HepG2 (cell line): ENCODE measurements around the gene DTNB. TPM values are rescaled to one million over a fixed set of nuclear protein-coding genes. Genes with fewer than 3 reads are reported as not detected.

Source experiments
- BHLHE40 ChIP-seq: IDR thresholded peaks from 2 replicates; pipeline ENCODE4 v1.6.1; 2011; ENCODE audit warnings: low read length, improper control_type of control experiment
- CBX1 ChIP-seq: IDR thresholded peaks from one replicate; pipeline ENCODE4 v1.6.1; 2016; ENCODE audit warnings: antibody characterized with exemption, low read depth
- E2F1 ChIP-seq: sonication (generic); formaldehyde crosslinking; IDR thresholded peaks from 2 replicates; pipeline ENCODE4 v1.5.0; 2020; ENCODE audit warnings: missing genetic modification reagents
- EEA1 ChIP-seq: sonication (generic); formaldehyde crosslinking; IDR thresholded peaks from 2 replicates; pipeline ENCODE4 v1.5.1; 2020; ENCODE audit warnings: mild to moderate bottlenecking, missing genetic modification reagents, borderline replicate concordance
- ELF3 ChIP-seq: IDR thresholded peaks from 2 replicates; pipeline ENCODE4 v1.6.1; 2016; ENCODE audit warnings: missing genetic modification reagents, missing compliant biosample characterization
- GTF2F1 ChIP-seq: fragments of 150-350 bp; IDR thresholded peaks from 2 replicates; pipeline ENCODE4 v1.6.1; 2014; ENCODE audit warnings: low read length
- HES4 ChIP-seq: sonication (generic); formaldehyde crosslinking; IDR thresholded peaks from 2 replicates; pipeline ENCODE4 v1.9.0; 2021; ENCODE audit warnings: mild to moderate bottlenecking, missing genetic modification reagents, borderline replicate concordance
- HNRNPLL ChIP-seq: fragments of 200-400 bp; formaldehyde crosslinking; IDR thresholded peaks from 2 replicates; pipeline ENCODE4 v1.6.1; 2017; ENCODE audit warnings: mild to moderate bottlenecking, low read depth, low read length; ENCODE audit not compliant: poor library complexity, severe bottlenecking
- KDM2A ChIP-seq: sonication (generic); formaldehyde crosslinking; IDR thresholded peaks from 2 replicates; pipeline ENCODE4 v1.4.0; 2020; ENCODE audit warnings: low read depth, missing genetic modification reagents, borderline replicate concordance
- MTF1 ChIP-seq: sonication (generic); formaldehyde crosslinking; IDR thresholded peaks from 2 replicates; pipeline ENCODE4 v1.5.0; 2020; ENCODE audit warnings: missing genetic modification reagents
- NCOA1 ChIP-seq: sonication (generic); formaldehyde crosslinking; IDR thresholded peaks from 2 replicates; pipeline ENCODE4 v1.9.0; 2021; ENCODE audit warnings: missing genetic modification reagents
- ONECUT2 ChIP-seq: sonication (generic); formaldehyde crosslinking; IDR thresholded peaks from 2 replicates; pipeline ENCODE4 v1.4.0; 2020; ENCODE audit warnings: missing genetic modification reagents
- SP1 ChIP-seq, 2 experiments: fragments of 450-650 bp in 1 of 2; sonication (generic) in 1 of 2; formaldehyde crosslinking in 1 of 2; IDR thresholded peaks; 2 replicates each; pipeline versions ENCODE4 v1.4.0 to v1.6.1; 2016 to 2020; ENCODE audit warnings: missing genetic modification reagents in 1 of 2
- SRF ChIP-seq: IDR thresholded peaks from 2 replicates; pipeline ENCODE4 v1.6.1; 2011; ENCODE audit warnings: mild to moderate bottlenecking, low read depth, low read length, moderate library complexity
- YEATS2 ChIP-seq: sonication (generic); formaldehyde crosslinking; IDR thresholded peaks from 2 replicates; pipeline ENCODE4 v1.4.0; 2020; ENCODE audit warnings: missing genetic modification reagents, borderline replicate concordance
- ZBTB49 ChIP-seq: sonication (generic); formaldehyde crosslinking; IDR thresholded peaks from 2 replicates; pipeline ENCODE4 v1.4.0; 2020; ENCODE audit warnings: missing genetic modification reagents, borderline replicate concordance
- ZBTB8A ChIP-seq: sonication (generic); formaldehyde crosslinking; IDR thresholded peaks from 2 replicates; pipeline ENCODE4 v1.4.0; 2020; ENCODE audit warnings: mild to moderate bottlenecking, low read depth, missing genetic modification reagents, borderline replicate concordance
- ZNF160 ChIP-seq: sonication (generic); formaldehyde crosslinking; IDR thresholded peaks from 2 replicates; pipeline ENCODE4 v1.8.0; 2022; ENCODE audit warnings: mild to moderate bottlenecking, inconsistent platforms, missing genetic modification reagents
- ZNF251 ChIP-seq: sonication (generic); formaldehyde crosslinking; IDR thresholded peaks from 2 replicates; pipeline ENCODE4 v1.9.0; 2021; ENCODE audit warnings: mild to moderate bottlenecking, missing genetic modification reagents
- ZNF451 ChIP-seq: sonication (generic); formaldehyde crosslinking; IDR thresholded peaks from 2 replicates; pipeline ENCODE4 v1.5.0; 2020; ENCODE audit warnings: mild to moderate bottlenecking, missing genetic modification reagents
- ZNF761 ChIP-seq: sonication (generic); formaldehyde crosslinking; conservative IDR thresholded peaks from 2 replicates; pipeline ENCODE4 v1.4.0; 2020; ENCODE audit warnings: mild to moderate bottlenecking, missing genetic modification reagents
- ZSCAN31 ChIP-seq: sonication (generic); formaldehyde crosslinking; IDR thresholded peaks from 2 replicates; pipeline ENCODE4 v1.5.0; 2020; ENCODE audit warnings: low read depth, mild to moderate bottlenecking, missing genetic modification reagents
- polyA plus RNA-seq, 8 experiments: library from polyadenylated mRNA; depleted of rRNA in 3 of 8; stranded (reverse) in 7 of 8; unstranded in 1 of 8; fragments of >200 nt; fragmentation: Illumina TruSeq in 4 of 8; extraction: Trizol in 4 of 8; gene quantifications; 2 replicates each; pipeline versions ENCODE4 v1.2.1 to v1.2.3, GENCODE V29; 2011 to 2016; ENCODE audit warnings: low read depth in 4 of 8, missing spikeins in 1 of 8, mixed read lengths in 1 of 8; ENCODE audit not compliant: insufficient read depth in 1 of 8
- total RNA-seq, 5 experiments: library from RNA; depleted of rRNA; stranded (reverse); fragments of >200 nt; fragmentation: Illumina TruSeq; extraction: Trizol; gene quantifications; 2 replicates each; pipeline ENCODE4 v1.2.3, GENCODE V29; 2016; ENCODE audit warnings: low read depth in 1 of 5
- TF ChIP-seq, protein P1 (sequence below): sonication (generic); formaldehyde crosslinking; IDR thresholded peaks from 2 replicates; pipeline ENCODE4 v1.4.0; 2020; ENCODE audit warnings: missing genetic modification reagents

The DTNB gene
- total and polyA plus RNA-seq, 2 of the 13 experiments (the other 11 are each of a cell fraction or from before 2014, with no cell fraction given) = 14.4 to 23.9 TPM

DNA sequence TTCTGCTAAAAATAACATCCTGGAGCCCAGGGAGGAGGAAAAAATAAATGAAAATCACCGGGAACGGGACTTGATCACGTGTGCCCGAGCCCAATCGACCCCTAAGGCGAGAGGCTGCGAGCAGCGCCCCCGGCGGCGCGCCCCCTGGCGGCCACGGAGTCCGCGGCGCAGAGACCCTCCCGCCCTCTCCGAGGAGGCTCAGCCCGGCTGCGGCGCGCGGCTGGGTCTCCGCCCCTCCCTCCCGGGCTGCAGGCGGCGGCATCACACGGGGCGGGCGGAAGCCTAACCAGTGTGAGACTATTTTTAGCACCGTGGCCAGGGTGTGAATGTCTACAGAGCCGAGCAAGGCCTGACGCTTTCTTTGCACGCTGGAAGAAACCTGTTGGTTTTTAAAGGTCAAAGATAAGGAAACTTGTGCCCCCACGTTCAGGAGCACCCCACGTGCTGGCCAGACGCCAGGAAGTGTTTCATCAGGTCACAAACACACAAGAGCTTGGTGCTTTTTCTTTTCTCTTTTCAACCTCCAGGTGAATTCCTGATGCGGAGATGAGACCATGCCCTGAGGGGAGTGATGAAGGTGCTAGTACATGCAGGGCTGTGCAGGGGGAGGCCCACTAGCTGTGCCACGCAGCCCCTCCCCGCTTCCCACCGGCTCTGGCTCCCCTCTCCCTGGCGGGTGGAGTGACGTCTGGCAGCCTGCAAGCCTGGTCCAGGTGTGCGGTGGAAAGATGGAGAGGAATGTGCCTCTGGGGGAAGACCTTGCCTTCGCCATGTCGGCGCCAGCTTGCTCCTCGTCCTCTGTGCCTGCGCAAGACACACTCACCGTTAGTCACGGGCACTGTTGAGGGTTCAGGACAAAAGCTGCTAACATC lies 296.4 kb downstream of the DTNB start (continued):
- no peak for TF ChIP-seq ZBTB49 (CRISPR knock-in tag)
- no peak for TF ChIP-seq NCOA1 (CRISPR knock-in tag)
- no peak for TF ChIP-seq GTF2F1
- peak; percentile 92 for TF ChIP-seq KDM2A
- 0 out of 2 replicates have a peak, but pooled peaks have one; percentile 29 for TF ChIP-seq EEA1
- TF ChIP-seq ONECUT2 (CRISPR knock-in tag) = no peak
- peak; percentile 55 for TF ChIP-seq HNRNPLL
- TF ChIP-seq ZNF160 = no peak
- no peak for TF ChIP-seq SRF
- TF ChIP-seq ZBTB8A (CRISPR knock-in tag) = no peak
- TF ChIP-seq BHLHE40 = peak; percentile 49; the same call in 1 of the 2 replicates
- peak; percentile 39 for TF ChIP-seq ELF3 (CRISPR knock-in tag)
- TF ChIP-seq HES4 (CRISPR knock-in tag) = no peak
- peak; percentile 55; the same call in 1 of the 2 replicates for TF ChIP-seq ZNF451 (CRISPR knock-in tag)
- TF ChIP-seq MTF1 (CRISPR knock-in tag) = no peak
- TF ChIP-seq E2F1 (CRISPR knock-in tag) = peak; percentile 66; the same call in 1 of the 2 replicates
- TF ChIP-seq ZNF761 (CRISPR knock-in tag) = peak; percentile 54; the same call in 1 of the 2 replicates
- TF ChIP-seq CBX1 = no peak
- TF ChIP-seq ZSCAN31 (CRISPR knock-in tag) = peak; percentile 80; the same call in 1 of the 2 replicates
- TF ChIP-seq, protein P1, sequence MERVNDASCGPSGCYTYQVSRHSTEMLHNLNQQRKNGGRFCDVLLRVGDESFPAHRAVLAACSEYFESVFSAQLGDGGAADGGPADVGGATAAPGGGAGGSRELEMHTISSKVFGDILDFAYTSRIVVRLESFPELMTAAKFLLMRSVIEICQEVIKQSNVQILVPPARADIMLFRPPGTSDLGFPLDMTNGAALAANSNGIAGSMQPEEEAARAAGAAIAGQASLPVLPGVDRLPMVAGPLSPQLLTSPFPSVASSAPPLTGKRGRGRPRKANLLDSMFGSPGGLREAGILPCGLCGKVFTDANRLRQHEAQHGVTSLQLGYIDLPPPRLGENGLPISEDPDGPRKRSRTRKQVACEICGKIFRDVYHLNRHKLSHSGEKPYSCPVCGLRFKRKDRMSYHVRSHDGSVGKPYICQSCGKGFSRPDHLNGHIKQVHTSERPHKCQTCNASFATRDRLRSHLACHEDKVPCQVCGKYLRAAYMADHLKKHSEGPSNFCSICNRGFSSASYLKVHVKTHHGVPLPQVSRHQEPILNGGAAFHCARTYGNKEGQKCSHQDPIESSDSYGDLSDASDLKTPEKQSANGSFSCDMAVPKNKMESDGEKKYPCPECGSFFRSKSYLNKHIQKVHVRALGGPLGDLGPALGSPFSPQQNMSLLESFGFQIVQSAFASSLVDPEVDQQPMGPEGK (CRISPR knock-in tag) = peak; percentile 71; the same call in 1 of the 2 replicates
- no peak for TF ChIP-seq ZNF251 (CRISPR knock-in tag)
- peak; percentile 15; the same call in 1 of the 2 replicates for TF ChIP-seq YEATS2 (CRISPR knock-in tag)
- TF ChIP-seq SP1 (IDR thresholded peaks at IDR 0.05) = no peak
- TF ChIP-seq SP1 (CRISPR knock-in tag; IDR thresholded peaks at IDR 0.05) = peak; percentile 23; the same call in 1 of the 2 replicates
